GM19455 (cell line): ENCODE measurements around the gene TRIM63.
A peak's percentile ranks its signal among the peaks of the same experiment; 100 is the strongest.

Experiments used
- ATAC-seq: cut with Tn5 transposase; IDR thresholded peaks from one replicate; pipeline ENCODE4 v1.9.1; 2021; ENCODE audit not compliant: unreplicated experiment

Gene TRIM63

DNA sequence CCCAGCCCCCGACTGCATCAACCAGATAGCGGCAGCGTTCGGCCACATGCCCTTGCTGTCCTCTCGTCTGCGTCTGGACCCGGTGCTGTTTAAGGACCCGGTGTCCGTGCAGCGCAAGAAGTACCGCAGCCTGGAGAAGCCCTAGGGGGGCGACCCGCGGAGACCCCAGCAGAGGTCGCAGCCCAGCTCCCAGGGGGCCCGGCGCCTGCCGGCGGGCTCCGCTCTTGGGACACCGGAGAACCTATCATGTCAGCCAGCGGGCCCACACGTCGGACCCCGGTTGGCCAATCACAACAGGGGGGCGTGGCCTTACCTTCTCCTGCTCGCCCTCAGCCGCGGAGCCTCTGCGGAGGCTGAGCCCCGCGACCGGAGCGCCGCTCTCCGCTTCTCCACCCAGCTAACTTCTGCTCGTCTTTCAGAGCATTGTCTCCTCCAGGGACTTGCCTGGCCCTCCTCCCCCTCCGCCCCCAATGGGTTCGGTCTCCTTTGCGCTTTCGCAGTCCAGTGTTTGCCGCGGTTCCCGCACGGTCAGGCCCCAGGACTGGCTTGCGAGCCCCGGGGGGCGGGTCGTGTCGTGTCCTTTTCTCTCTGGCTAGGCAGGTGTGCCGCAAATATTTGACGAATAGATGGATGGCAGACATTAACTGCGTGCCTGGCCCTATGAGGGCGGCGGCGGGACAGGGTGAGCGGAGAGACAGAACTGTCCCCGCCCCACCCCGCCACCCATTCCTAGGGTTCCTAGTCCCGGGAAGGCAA is 32.0 kb downstream of the TRIM63 start:
- peak; percentile 83 for ATAC-seq

DNA sequence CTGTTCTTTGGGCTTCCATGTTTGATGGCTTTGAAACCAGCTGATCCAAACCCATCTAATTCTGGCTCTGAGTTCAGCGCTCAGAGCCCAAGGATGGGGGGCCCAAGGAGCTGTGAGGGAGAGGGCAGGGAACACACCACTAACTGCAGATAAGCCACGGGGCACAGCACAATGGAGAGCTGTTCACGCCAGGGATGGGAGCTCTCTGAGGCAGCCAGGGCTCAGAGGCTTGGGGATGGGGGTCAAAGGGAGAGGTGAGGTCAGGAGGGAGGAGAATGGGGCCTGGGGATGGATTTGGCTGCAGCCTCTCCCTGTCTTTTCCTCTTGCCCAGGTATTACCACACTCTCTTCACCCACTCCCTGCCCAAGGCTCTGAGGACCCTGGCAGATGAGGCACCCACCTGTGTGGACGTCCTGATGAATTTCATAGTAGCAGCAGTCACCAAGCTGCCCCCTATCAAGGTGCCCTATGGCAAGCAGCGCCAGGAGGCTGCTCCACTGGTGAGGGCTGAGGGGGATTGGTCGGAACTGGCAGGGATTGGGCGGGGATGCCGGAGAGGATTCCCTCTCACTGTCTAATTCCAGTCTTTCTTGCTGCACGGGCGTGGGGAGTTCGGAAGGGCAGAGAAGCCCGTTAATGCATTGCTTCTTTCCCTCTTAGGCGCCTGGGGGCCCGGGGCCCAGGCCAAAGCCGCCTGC is 32.8 kb downstream of the TRIM63 start:
- no peak for ATAC-seq

DNA sequence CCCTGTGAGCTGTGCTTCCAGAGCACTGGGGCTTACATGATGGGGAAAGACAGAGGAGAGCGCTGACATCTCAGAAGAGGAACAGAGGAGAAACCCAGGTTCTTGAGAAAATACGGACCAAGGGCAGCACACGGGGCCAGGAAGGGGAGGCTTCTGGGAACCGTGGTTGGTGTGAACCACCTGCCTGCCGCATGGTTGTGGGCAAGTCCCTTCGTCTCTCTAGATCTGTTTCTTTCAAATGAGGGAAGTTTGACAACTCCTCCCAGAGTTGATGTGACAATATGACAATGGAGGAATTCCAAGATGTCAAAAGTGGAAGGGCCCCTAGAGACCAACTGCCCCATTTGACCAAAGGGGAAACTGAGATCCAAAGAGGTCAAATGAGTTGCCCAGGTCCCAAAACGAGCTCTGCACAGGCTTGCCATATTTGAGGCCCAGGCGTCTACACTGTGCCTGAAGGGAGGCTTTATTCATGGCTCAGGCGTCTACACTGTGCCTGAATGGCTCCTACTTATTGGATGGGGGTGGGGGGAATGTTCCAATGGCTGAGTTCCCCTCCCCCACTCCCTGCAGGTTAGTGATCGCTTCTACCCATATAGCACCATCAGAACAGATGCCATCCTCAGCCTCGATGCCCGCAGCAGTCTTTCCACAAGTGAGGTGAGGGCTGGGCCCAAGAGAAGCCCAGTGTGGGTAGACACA is 34.6 kb downstream of the TRIM63 start:
- ATAC-seq, result no peak

DNA sequence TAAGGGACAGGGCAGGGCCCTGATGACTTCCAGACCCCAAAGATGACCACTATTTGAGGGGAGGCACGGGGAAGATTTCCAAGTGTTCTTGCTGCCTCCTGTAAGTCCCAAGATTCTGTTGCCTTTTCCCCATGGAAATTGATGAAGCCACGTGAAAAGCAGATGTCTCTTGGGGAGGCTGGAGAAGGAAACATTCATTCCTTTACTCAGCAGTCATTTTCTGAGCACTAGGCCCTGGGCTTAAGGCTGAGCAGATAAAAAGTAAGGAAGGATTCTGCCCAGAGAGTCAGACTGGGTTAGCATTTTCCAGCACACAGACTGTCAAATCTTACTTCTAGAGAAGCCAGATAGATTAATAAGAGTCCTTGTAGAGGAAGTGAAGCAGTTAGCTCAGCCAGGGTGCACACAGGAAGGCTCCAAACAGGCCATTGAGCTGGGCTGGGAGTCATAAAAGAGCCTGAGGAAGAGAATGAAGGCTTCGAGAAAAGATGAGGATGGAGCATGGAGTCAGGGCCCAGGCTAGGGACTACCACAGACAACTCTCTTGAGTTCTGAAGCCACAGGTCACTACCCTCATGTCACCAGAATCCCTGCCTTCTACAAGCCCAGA is 35.7 kb downstream of the TRIM63 start:
- ATAC-seq, result no peak

DNA sequence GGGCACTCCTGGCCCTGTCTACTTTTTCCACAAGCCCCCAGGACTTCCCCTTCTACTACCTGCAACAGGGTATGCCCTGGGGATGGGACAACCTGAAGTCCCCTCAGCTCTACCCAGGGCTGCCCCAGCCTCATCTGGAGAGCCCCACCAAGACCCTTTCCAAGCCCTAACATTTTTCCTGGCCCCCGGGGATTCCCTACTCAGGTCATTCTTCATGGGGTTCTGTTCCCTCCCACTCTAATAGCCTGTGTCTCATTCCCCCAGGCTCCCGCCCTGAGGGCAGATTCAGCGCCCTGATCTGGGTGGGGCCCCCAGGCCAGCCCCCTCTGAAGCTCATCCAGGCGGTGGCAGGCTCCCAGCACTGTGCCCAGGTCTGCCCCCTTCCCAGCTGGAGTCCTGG is 36.2 kb downstream of the TRIM63 start:
- no peak for ATAC-seq

DNA sequence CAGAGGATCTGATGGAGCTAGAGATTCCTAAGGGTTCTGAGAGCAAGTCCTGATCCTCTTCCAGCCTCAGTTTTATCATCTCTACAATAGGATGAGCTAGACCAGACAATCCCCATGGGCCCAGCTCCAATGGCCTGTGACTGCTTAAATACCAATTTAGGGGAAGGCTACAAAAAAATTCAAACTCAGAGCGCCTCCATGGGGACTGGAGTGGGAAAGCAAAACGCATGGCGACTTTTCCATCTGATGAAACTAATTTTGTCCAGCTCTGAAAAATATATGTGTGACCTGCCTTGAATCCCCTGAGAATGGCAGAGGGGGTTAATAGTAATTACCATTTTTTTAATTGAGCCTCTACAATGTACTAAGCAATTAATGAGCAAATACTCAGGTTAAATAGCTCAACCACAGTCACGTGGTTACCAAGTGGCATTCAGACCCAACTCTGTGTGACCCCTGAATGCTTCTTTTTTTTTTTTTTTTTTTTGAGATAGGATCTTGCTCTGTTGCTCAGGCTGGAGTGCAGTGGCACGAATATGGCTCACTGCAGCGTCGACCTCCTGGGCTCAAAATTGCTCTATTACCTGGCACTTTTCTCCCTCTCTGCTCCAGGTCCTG is 37.5 kb downstream of the TRIM63 start:
- no peak for ATAC-seq

DNA sequence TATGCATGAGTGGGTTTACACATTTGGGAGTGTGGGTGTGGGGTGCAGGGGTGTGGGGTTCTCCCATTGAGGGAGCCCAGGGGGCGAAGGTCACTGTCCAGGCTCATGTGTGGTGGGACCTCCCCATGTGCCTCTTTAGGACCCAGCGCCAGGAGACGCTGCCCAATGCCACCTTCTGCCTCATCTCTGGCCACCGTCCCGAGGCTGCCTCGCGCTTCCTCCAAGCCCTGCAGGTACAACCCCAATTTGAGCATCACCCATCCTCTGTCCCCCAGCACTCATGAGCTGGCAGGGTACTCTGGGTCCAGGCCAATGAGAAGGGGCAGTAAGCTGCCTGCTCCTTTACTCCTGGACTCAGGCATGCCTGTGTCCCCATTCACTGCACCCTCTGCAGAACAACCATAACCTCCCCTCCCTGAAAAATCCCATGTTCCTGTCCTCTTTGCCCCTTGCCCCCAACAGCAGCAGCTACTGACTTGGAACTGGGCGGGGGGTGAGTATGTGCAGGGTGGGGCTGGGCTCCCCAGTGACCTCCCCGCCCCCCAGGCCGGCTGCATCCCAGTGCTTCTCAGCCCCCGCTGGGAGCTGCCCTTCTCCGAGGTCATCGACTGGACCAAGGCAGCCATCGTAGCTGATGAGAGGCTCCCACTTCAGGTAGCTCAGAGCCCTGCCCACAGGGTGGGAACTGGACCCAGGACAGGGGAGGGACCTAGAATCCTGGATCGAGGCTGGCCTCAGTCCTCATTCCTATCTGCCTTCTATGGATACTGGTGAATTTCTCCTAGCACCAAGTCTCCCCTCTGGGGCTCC is 38.2 kb downstream of the TRIM63 start:
- ATAC-seq, result no peak

DNA sequence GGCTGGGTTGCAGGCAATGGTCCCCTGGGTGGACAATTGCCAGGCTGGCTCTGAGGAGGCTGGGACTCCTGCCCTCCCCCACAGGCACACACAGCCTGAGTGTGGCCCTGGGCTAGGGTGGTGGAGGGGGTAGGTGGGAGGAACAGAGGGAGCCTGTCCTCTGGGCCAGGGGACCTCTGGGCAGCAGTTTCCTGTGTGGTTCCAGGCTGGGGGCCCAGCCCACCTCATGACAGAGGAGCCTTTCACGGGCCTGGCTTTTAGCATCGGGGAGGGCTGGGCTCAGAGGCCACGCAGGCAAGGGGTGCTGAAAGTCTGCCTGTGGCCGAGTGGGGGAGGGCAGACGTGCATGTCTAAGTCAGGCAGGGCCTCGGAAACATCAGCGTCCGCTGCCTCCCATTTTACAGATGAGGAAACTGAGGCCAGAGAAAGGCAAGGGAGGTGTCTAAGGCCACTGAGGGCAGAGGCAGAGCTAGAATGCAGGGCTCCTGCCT is 38.9 kb downstream of the TRIM63 start:
- no peak for ATAC-seq

DNA sequence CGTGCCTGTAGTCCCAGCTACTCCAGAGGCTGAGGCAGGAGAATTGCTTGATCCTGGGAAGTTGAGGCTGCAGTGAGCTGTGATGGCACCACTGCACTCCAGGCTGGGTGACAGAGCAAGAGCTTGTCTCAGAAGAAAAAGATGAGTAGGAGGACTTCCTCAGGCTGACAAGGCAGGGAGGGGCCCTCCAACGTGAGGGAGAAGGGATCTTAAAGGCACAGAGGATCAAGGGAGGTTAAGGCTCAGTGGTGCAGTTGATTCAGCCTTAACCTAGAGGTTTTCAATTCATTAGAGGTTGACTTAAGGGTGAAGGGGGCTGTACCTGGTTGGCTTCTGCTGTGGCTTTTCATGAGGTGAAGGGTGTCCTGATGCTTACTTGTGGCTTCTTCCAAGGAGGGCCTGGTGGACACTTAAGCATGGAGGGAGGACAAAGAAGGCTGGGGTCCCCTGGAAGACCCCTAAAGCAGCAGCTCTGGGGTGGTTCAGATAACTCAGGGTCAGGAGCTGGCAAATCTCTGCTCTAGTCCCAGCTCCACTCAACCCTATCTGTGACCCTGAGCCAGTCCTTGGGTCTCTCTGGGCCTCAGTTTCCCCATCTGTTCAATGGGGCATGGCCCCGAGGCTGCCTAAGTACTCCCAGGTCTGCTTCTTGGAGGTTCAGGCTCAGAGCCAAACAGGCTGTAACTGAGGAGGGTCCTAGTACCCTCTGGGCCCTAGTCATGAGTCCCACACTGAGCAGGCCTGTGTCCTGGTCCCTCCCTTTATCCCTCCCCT is 39.5 kb downstream of the TRIM63 start:
- ATAC-seq, result no peak

DNA sequence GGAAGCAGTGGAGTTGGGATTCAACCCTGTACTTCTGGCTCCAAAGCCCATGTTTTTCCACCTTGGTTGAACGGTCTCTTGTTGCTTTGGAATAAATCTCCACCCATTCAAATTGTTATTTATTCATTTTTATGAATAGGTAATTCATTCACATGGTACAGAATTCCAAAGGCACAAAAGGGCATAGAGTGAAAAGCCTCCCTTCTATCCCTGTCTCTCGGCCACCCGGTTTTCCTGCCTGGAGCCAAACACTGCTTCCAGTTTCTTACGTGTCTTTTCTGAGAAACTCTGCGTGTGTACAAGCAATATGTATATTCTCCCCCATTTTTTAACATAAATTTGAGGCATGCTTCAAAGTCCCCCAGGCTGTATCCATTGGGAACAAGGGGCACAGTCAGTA is 41.9 kb downstream of the TRIM63 start:
- ATAC-seq, result no peak

DNA sequence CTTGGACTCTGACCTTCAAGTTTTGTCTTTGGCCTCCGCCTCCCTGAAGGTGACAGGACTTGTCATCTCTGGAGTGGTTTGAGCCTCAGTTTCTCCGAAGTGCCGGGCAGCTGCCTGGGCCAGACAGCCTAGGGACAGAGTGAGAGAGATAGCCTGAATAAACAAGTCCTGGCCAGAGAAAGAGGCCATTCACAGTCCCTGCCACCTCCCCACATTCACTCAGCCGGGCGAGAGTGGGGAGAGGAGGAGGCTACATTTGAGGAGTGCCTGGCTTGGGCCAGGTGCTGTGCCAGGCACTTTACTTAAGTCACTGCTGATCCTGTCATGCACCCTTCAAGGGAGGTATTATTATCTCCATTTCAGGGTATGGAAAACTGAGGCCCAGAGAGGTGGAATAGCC is 42.4 kb downstream of the TRIM63 start:
- ATAC-seq, result no peak

DNA sequence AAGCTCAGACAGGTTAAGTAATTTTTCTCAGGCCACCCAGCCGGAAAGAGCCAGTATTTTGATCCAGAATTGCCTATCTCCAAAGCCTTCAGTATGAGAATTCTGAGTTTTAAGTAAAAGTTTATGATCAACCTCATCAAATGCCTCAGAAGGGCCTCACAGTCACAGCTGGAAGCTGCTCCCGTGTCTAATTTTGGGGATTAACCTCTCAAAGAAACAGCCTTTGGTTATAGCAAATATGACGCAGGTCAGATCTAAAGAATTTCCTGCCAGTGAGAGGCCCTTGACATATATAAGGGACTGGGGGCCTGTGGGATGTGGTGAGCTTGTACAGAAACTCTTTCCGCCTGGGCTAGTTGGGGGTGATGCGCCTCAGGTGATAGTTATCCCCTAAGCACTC is 43.6 kb downstream of the TRIM63 start:
- no peak for ATAC-seq

DNA sequence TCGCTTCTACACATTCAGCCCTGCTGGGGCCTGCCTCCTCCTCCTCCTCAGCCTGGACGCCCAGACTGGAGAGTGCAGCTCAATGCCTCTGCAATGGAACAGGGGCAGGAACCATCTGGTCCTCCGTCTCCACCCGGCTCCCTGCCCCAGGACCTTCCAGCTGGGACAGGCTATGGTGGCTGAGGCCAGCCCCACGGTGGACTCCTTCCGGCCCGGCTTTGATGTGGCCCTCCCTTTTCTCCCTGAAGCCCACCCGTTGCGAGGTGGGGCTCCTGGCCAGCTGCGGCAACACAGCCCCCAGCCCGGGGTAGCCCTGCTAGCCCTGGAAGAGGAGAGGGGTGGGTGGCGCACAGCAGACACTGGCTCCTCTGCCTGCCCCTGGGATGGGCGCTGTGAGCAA is 44.4 kb downstream of the TRIM63 start:
- ATAC-seq, result no peak

DNA sequence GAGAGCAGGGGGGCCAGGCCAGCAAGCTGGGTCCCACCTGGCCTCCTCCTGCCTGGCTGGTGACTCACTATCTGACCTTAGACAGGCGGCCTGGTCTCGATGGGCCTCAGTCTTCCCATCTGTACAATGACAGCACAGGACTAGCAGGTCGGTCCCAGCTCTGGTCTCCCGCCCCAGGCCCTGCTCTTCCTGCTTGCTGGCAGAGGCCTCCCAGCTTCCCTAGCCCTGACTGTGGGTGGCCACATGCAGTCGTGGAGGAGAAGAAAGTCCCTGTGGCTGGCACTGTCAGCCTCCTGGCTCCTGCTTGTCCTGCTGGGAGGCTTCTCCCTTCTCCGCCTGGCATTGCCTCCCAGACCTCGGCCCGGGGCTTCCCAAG is 45.0 kb downstream of the TRIM63 start:
- no peak for ATAC-seq

DNA sequence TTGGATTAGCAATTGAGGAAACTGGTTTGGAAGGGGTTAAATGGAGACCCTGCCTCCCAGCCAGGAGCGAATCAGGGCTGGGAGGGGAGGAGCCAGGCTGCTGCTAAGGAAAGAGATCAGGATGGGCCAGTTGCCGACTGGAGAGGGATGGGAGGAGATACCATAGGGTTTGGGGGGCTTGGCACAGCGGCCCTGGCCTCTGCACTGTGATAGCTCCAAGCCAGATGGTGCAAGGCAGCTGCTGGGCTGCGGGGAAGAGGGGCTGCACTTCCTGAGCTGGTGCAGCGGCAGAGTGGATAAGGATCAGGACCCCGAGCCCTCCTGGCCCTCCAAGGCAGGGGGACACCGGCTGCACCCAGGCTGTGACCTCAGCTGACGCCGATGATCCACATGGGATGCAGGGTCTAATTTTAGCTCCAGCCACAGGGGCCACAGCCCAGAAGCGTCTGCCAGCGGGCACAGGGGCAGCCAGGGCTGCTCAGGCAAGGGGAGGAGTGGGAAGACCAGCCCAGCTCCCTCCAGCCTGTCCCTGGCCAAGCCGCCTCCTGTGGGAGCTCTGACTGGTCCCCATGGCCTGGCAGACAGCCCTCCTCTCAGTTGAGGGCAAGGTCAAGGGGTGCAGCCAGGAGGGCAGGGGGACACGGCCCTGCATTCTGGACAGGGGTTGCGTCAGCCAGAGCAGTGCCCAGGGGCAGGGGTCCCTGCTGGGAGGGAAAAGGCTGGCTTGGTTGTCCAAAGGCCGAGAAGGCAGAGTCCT is 45.6 kb downstream of the TRIM63 start, which contains the start of gene EXTL1:
Gene EXTL1, plus strand, starts transcription at position 129 of the 757 bp plus-strand sequence. CDS start 872 bp downstream, outside the sequence.
- ATAC-seq, result no peak

DNA sequence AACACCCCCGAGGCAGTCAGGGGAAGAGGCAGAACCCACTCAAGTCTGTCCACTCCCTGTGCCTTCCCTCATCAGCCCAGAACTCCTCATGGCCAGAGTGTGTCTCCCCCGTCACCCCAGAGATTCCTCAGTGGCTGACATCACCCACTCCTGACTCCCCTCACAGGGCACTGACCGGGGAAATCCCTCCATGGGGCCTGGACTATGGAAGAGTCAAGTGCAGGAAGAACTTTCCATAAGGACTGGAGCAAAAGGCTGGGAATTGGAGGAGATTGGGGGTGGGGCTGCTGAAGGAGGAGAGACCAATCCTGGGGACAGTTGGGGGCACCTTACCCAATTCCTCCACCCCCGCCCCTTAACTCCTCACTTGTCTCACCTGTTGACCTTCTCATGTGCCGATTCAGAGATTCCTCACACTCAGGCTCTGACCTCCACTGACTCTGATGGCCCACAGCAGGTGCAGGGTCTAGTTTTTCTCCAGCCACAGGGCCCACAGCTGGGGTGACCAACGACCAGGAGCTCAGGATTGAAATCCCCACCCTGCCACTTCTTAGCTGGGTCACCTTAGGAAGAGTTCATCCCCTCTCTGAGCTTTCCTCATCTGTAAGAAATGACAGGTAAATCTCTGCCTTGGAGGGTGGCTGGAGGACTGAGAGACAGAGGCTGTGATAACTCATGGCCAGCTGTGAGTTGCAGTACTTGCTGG is 46.3 kb downstream of the TRIM63 start:
- ATAC-seq, result no peak

DNA sequence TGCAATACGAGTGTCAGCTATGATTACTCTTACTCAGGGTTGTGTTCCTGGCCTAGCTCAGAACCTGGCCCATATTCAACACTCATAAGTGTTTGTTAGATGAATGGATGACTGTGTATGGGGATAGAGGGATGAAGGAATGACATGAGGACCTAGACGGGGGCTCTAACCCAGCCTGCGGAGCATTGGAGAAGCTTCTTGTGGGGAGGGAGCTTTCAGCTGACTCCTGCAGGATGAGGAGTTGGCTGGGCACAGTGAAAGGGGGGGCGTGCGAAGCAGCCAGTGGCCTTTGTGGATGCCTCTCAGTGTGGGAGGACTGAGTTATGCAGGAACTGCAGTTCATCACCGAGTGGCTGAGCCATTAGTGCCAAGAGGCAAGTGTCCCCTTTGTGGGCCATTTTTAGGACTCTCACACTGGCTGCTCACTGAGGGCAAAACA is 47.1 kb downstream of the TRIM63 start:
- no peak for ATAC-seq
